ENCODE results near the gene MYL5.

DNA sequence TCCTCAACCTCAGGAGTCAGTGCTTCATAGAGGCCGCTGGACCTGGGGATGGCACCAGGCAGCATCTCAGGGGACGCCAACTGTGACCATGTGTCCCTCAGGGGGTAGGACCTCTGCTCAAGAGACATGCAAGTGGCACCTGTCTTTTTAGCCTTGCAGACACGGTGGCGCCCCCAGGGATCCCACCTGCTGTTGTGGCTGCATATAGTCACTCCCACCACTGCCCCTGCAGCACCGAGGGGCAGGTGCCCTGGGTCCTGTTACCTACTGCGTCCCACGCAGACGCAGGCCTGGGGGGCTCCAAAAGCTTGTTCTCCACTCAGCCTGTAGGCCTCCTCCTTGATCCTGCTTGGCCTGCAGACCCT lies 2.5 kb downstream of the MYL5 start:
- TF ChIP-seq ZNF274 (IDR thresholded peaks at IDR 0.05; ENCODE audit: low read depth, low read length) (no peak), YY1 (IDR thresholded peaks at IDR 0.05; ENCODE audit: insufficient read depth, insufficient read length) (no peak), SUZ12 (IDR thresholded peaks at IDR 0.05; ENCODE audit: extremely low read depth, insufficient read depth, insufficient read length) (no peak)
